ENCODE data around the gene ATPAF1. TPM values are rescaled to one million over a fixed set of nuclear protein-coding genes. Genes with fewer than 3 reads are reported as not detected.

The ATPAF1 gene
- total RNA-seq, 3 donors from 2014 or later: 42.3 to 68.8 (median 44.8) TPM

GRCh38 chr1:46647611-46648010 is 20.6 kb downstream of the ATPAF1 start:
- TF ChIP-seq POLR2AphosphoS5 (IDR thresholded peaks at IDR 0.05): no peak
- no peak for DNase-seq (ENCODE audit: low spot score in 2 of 2)
- Histone ChIP-seq H3K27me3 (no peaks in the 10 kb centered on the region), H3K4me3 (no peak overlapping the region), H3K9me3 (peaks cover 12 to 14% of the 10 kb centered on the region in 2 donors), H3K4me1 (no peaks in the 10 kb centered on the region), H3K36me3 (no peaks in the 10 kb centered on the region), H3K27ac (no peak overlapping the region)
- intact Hi-C loops (cut with DNase I; ENCODE audit: low total_unique reads): no loop called here

- Histone ChIP-seq H3K27ac (no peak overlapping the region), H3K4me3 (no peak overlapping the region), H3K27me3 (no peaks in the 10 kb centered on the region), H3K36me3 (no peaks in the 10 kb centered on the region), H3K4me1 (no peaks in the 10 kb centered on the region), H3K9me3 (peaks cover 12 to 14% of the 10 kb centered on the region in 2 donors)
- intact Hi-C loops (cut with DNase I; ENCODE audit: low total_unique reads): no loop called here
- TF ChIP-seq POLR2A (IDR thresholded peaks at IDR 0.05) (no peak), CTCF (IDR thresholded peaks at IDR 0.05) (no peak), POLR2AphosphoS5 (IDR thresholded peaks at IDR 0.05) (no peak)
- no peak for DNase-seq (ENCODE audit: low spot score in 2 of 2)
These were observed 21.3 kb downstream of the ATPAF1 start for GRCh38 chr1:46646844-46647243.

GRCh38 chr1:46646331-46646730 is 21.8 kb downstream of the ATPAF1 start:
- Histone ChIP-seq H3K4me1 (no peaks in the 10 kb centered on the region), H3K4me3 (no peak overlapping the region), H3K36me3 (no peaks in the 10 kb centered on the region), H3K27ac (no peak overlapping the region), H3K27me3 (no peaks in the 10 kb centered on the region), H3K9me3 (peaks cover 12 to 14% of the 10 kb centered on the region in 2 donors)
- DNase-seq (ENCODE audit: low spot score in 2 of 2): no peak
- intact Hi-C loops (cut with DNase I; ENCODE audit: low total_unique reads): no loop called here
- TF ChIP-seq POLR2AphosphoS5 (IDR thresholded peaks at IDR 0.05) (no peak), CTCF (IDR thresholded peaks at IDR 0.05) (no peak), POLR2A (IDR thresholded peaks at IDR 0.05) (no peak)

- Histone ChIP-seq H3K36me3 (no peaks in the 10 kb centered on the region), H3K4me3 (no peak overlapping the region), H3K27ac (no peak overlapping the region), H3K9me3 (peaks cover 12 to 14% of the 10 kb centered on the region in 2 donors), H3K27me3 (no peaks in the 10 kb centered on the region), H3K4me1 (no peaks in the 10 kb centered on the region)
- intact Hi-C loops (cut with DNase I; ENCODE audit: low total_unique reads): no loop called here
- no peak for DNase-seq (ENCODE audit: low spot score in 2 of 2)
- TF ChIP-seq CTCF (IDR thresholded peaks at IDR 0.05): no peak
- TF ChIP-seq POLR2AphosphoS5 (IDR thresholded peaks at IDR 0.05): no peak
These were observed 22.3 kb downstream of the ATPAF1 start for GRCh38 chr1:46645815-46646214.

- H3K27ac ChIP-seq: peak overlapping the region in 1 of 2 donors; percentile 11
- H3K4me3 ChIP-seq: no peak overlapping the region
- H3K4me1 ChIP-seq: no peaks in the 10 kb centered on the region
- no peak for TF ChIP-seq CTCF (IDR thresholded peaks at IDR 0.05)
- TF ChIP-seq POLR2AphosphoS5 (IDR thresholded peaks at IDR 0.05): no peak
- TF ChIP-seq POLR2A (IDR thresholded peaks at IDR 0.05): no peak
- no peaks in the 10 kb centered on the region for H3K27me3 ChIP-seq
- no peaks in the 10 kb centered on the region for H3K36me3 ChIP-seq
- H3K9me3 ChIP-seq: no peaks in the 10 kb centered on the region
- intact Hi-C loops (cut with DNase I; ENCODE audit: low total_unique reads): no loop called here
- no peak for DNase-seq (ENCODE audit: low spot score in 2 of 2)
These were observed 24.8 kb downstream of the ATPAF1 start for GRCh38 chr1:46643368-46643775.

GRCh38 chr1:46642115-46642680 is 26.0 kb downstream of the ATPAF1 start:
- DNase-seq (ENCODE audit: low spot score in 2 of 2): no peak
- H3K9me3 ChIP-seq: no peaks in the 10 kb centered on the region
- H3K36me3 ChIP-seq: no peaks in the 10 kb centered on the region
- TF ChIP-seq CTCF (IDR thresholded peaks at IDR 0.05): no peak
- TF ChIP-seq POLR2AphosphoS5 (IDR thresholded peaks at IDR 0.05): no peak
- TF ChIP-seq POLR2A (IDR thresholded peaks at IDR 0.05): no peak
- intact Hi-C loops (cut with DNase I; ENCODE audit: low total_unique reads): no loop called here
- no peaks in the 10 kb centered on the region for H3K27me3 ChIP-seq
- H3K4me3 ChIP-seq: no peak overlapping the region
- no peaks in the 10 kb centered on the region for H3K4me1 ChIP-seq
- peak overlapping the region in 1 of 2 donors; percentile 16 for H3K27ac ChIP-seq
